ENCODE results near the gene RPL35A. TPM values are rescaled to one million over a fixed set of nuclear protein-coding genes. Genes with fewer than 3 reads are reported as not detected.

RPL35A gene
- total and polyA plus RNA-seq, 2 of the 4 experiments (the other 2 are of a cell fraction), result 906 to 1,064 TPM

DNA sequence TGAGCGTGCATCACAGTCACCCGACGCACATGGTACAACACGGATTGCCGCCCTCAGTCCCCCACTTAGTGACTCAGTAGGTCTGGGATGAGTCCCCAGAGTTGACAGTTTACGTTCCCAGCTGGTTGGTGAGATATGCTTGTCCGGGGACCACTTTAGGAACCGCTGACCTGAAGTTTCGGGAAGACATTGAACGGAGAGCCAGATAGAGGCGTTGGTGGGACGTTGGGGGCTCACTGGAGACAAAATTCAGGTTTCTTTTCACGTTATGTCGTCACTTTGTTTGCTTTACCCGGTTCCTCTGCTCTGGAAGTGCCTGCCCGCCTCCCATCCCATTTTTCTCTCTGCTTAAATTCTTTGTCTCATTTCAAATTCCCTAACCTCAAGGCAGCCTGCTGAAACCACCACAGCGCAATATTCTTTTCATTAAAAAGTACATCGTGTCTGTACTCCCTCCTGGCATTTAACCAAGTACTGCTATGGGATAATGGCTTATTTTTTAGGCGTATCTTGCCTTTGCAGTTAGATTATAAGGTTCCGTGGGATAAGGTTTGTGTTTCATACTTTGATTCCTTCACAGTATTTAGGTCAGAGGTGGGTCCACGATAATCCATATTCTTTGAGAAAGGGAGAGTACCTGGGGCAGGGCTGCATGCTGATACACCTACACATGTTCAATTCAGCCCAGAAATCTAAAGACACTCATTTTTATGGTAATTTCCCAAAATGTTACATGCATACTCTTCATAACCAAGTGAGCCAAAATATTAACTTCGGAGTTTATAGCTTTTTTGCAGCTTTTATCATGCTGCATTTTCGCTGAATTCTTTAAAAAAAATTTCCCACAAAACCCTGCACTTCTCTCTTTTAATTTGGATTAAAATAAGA, 10.9 kb downstream of the RPL35A start (continued):
- no peak for TF ChIP-seq CHD1 (IDR thresholded peaks at IDR 0.05; ENCODE audit: low read depth, low read length)
- peak; percentile 35; the same call in 1 of the 2 replicates for TF ChIP-seq FOS (IDR thresholded peaks at IDR 0.05; ENCODE audit: low read depth, low read length)
- TF ChIP-seq RCOR1 (IDR thresholded peaks at IDR 0.05; ENCODE audit: insufficient replicate concordance, low read length), result no peak

DNA sequence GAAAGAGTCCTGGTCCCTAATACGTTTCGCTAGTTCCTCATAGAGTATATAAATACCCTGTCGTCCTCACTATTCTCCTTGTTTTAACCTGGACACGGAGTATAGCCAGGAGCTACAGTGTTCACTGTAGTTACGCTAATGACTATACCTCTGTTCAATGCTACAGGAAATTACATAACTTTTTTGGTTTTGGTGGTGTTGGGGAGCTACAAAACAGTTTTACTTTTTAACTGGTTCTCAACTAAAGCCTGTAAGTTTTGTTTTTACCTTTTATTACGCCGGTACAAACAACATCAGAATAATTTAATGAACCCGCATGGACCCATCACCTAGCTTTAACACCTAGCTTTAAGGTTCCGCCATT, 11.6 kb downstream of the RPL35A start:
- DNase-seq, result no peak
- Histone ChIP-seq H3K9me1 (ENCODE audit: insufficient read depth, low read length) (0 out of 2 replicates have a peak, but pooled peaks cover 3% of the 10 kb centered on the region), H3K14ac (replicated peaks; ENCODE audit: low read depth, low read length) (no peak overlapping the region), H2BK20ac (ENCODE audit: low read depth, low read length) (no peak overlapping the region), H3K18ac (ENCODE audit: low read depth, low read length) (no peak overlapping the region), H3K4me3 (ENCODE audit: insufficient read depth, low read depth, low read length) (no peak overlapping the region), H3K9me3 (ENCODE audit: control insufficient read depth, insufficient read depth, low read length) (no peaks in the 10 kb centered on the region), H2BK5ac (ENCODE audit: low read depth, low read length, poor library complexity, severe bottlenecking) (no peak overlapping the region), H3K4ac (ENCODE audit: low read depth, low read length) (no peak overlapping the region), H3K9ac (ENCODE audit: low read depth, low read length) (no peak overlapping the region), H3K4me1 (ENCODE audit: control insufficient read depth, insufficient read depth, low read length) (0 out of 2 replicates have a peak, but pooled peaks cover 3% of the 10 kb centered on the region), H3K27ac (ENCODE audit: insufficient read depth, low read length) (no peak overlapping the region), H2BK120ac (ENCODE audit: low read depth, low read length) (no peak overlapping the region), H3K36me3 (ENCODE audit: control insufficient read depth, insufficient read depth, low read length) (no peaks in the 10 kb centered on the region), H2BK15ac (ENCODE audit: low read depth, low read length) (no peak overlapping the region), H4K5ac (ENCODE audit: low read depth, low read length) (no peak overlapping the region), H4K20me1 (ENCODE audit: insufficient read depth, low read length) (peaks cover 8% of the 10 kb centered on the region), H2AK5ac (ENCODE audit: low read depth, low read length) (no peak overlapping the region), H2AFZ (replicated peaks; ENCODE audit: low read length, poor library complexity) (no peak overlapping the region), H3K79me1 (ENCODE audit: low read depth in 1 of 2, low read length in 2 of 2) (peaks cover 10 to 26% of the 10 kb centered on the region in 2 experiments), H4K91ac (ENCODE audit: insufficient read depth, low read depth, low read length) (no peak overlapping the region), H4K8ac (ENCODE audit: low read depth in 2 of 2, low read length in 2 of 2) (no peak overlapping the region), H3K4me2 (ENCODE audit: low read depth, low read length) (no peak overlapping the region), H3K27me3 (ENCODE audit: control insufficient read depth, insufficient read depth, low read length) (no peaks in the 10 kb centered on the region), H2AK9ac (replicated peaks; ENCODE audit: low read depth, low read length, poor library complexity) (no peak overlapping the region), H3K23ac (ENCODE audit: low read depth, low read length) (no peak overlapping the region), H3K56ac (ENCODE audit: extremely low read depth, insufficient read depth, low read length) (no peak overlapping the region)
- in situ Hi-C loops (cut with MboI; ENCODE audit: low sequenced_read_pairs), result no loop called here
- dilution Hi-C loops (cut with HindIII; ENCODE audit: low sequenced_read_pairs, unreplicated experiment), result no loop called here
- POLR2A ChIA-PET (ENCODE audit: unreplicated experiment), result no interaction called here
- CTCF ChIA-PET, result interaction anchor here (0.7 to 1.2 kb wide), 3 partner anchors 19 to 118 kb away, joined by 3 to 5 read pairs (median 3); no protein-coding TSS in a partner anchor
- intact Hi-C loops (cut with micrococcal nuclease), result loop anchor here (10.0 kb wide), 1 partner anchor 113 kb away; no protein-coding TSS in a partner anchor
- no CpG with 5 or more reads among the region's 9 CpGs for WGBS, 2 experiments (ENCODE audit: extremely low coverage in 2 of 2, insufficient read length in 1 of 2)
- no peak for TF ChIP-seq CHD1 (IDR thresholded peaks at IDR 0.05; ENCODE audit: low read depth, low read length)
- TF ChIP-seq POLR2A (IDR thresholded peaks at IDR 0.05; ENCODE audit: low read depth, low read length), result no peak
- TF ChIP-seq MXI1 (IDR thresholded peaks at IDR 0.05; ENCODE audit: borderline replicate concordance, low read depth, low read length), result no peak
- no peak for TF ChIP-seq MAZ (IDR thresholded peaks at IDR 0.05; ENCODE audit: borderline replicate concordance, low read depth, low read length)
- TF ChIP-seq NFE2L2 (IDR thresholded peaks at IDR 0.05; ENCODE audit: low read depth, low read length), result no peak
- no peak for TF ChIP-seq RFX5 (IDR thresholded peaks at IDR 0.05; ENCODE audit: low read depth, low read length)
- TF ChIP-seq FOS (IDR thresholded peaks at IDR 0.05; ENCODE audit: low read depth, low read length), result no peak
- TF ChIP-seq, protein P1, sequence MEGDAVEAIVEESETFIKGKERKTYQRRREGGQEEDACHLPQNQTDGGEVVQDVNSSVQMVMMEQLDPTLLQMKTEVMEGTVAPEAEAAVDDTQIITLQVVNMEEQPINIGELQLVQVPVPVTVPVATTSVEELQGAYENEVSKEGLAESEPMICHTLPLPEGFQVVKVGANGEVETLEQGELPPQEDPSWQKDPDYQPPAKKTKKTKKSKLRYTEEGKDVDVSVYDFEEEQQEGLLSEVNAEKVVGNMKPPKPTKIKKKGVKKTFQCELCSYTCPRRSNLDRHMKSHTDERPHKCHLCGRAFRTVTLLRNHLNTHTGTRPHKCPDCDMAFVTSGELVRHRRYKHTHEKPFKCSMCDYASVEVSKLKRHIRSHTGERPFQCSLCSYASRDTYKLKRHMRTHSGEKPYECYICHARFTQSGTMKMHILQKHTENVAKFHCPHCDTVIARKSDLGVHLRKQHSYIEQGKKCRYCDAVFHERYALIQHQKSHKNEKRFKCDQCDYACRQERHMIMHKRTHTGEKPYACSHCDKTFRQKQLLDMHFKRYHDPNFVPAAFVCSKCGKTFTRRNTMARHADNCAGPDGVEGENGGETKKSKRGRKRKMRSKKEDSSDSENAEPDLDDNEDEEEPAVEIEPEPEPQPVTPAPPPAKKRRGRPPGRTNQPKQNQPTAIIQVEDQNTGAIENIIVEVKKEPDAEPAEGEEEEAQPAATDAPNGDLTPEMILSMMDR (conservative IDR thresholded peaks at IDR 0.05; ENCODE audit: low read depth, low read length), result no peak
- no peak for TF ChIP-seq SMC3 (IDR thresholded peaks at IDR 0.05; ENCODE audit: low read depth, low read length)
- no peak for TF ChIP-seq BHLHE40 (IDR thresholded peaks at IDR 0.05; ENCODE audit: low read depth, low read length)
- TF ChIP-seq, protein P2, sequence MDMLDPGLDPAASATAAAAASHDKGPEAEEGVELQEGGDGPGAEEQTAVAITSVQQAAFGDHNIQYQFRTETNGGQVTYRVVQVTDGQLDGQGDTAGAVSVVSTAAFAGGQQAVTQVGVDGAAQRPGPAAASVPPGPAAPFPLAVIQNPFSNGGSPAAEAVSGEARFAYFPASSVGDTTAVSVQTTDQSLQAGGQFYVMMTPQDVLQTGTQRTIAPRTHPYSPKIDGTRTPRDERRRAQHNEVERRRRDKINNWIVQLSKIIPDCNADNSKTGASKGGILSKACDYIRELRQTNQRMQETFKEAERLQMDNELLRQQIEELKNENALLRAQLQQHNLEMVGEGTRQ (IDR thresholded peaks at IDR 0.05; ENCODE audit: low read depth, low read length), result no peak
- TF ChIP-seq RCOR1 (IDR thresholded peaks at IDR 0.05; ENCODE audit: insufficient replicate concordance, low read length), result no peak
- no peak for ATAC-seq (ENCODE audit: low read depth)
- BruUV-seq (replicated peaks), result no TSS peak
